HepG2 (cell line): ENCODE measurements around the gene NT5C1A. TPM values are rescaled to one million over a fixed set of nuclear protein-coding genes. Genes with fewer than 3 reads are reported as not detected.

Experiments used
- GABPB1 ChIP-seq: IDR thresholded peaks from 2 replicates; pipeline ENCODE4 v1.6.1; 2016; ENCODE audit warnings: mild to moderate bottlenecking, missing genetic modification reagents, moderate library complexity, missing compliant biosample characterization
- NR2F6 ChIP-seq, 2 experiments: IDR thresholded peaks; 2 replicates each; pipeline ENCODE4 v1.6.1; 2016; ENCODE audit warnings: antibody characterized with exemption in 1 of 2, mild to moderate bottlenecking in 1 of 2
- POGZ ChIP-seq: sonication (generic); formaldehyde crosslinking; IDR thresholded peaks from 2 replicates; pipeline ENCODE4 v1.4.0; 2020; ENCODE audit warnings: mild to moderate bottlenecking, missing genetic modification reagents
- RAD21 ChIP-seq: fragments of 450-650 bp; formaldehyde crosslinking; IDR thresholded peaks from 2 replicates; pipeline ENCODE4 v1.5.0; 2020; ENCODE audit warnings: mild to moderate bottlenecking
- SKI ChIP-seq: fragments of 450-650 bp; IDR thresholded peaks from one replicate; pipeline ENCODE4 v1.6.1; 2018; ENCODE audit warnings: mild to moderate bottlenecking; ENCODE audit not compliant: partially characterized antibody
- SMC3 ChIP-seq: IDR thresholded peaks from 2 replicates; pipeline ENCODE4 v1.6.1; 2011; ENCODE audit warnings: low read length, improper control_type of control experiment
- STAG1 ChIP-seq: sonication (generic); formaldehyde crosslinking; IDR thresholded peaks from 2 replicates; pipeline ENCODE4 v1.4.0; 2020; ENCODE audit warnings: missing genetic modification reagents
- ZFX ChIP-seq: sonication (generic); formaldehyde crosslinking; IDR thresholded peaks from 2 replicates; pipeline ENCODE4 v1.4.0; 2020; ENCODE audit warnings: mild to moderate bottlenecking, low read depth, missing genetic modification reagents, moderate library complexity
- ZFY ChIP-seq: sonication (generic); formaldehyde crosslinking; IDR thresholded peaks from 2 replicates; pipeline ENCODE4 v1.4.0; 2020; ENCODE audit warnings: missing genetic modification reagents
- ZMYM4 ChIP-seq: sonication (generic); formaldehyde crosslinking; IDR thresholded peaks from 2 replicates; pipeline ENCODE4 v1.8.1; 2023; ENCODE audit warnings: mild to moderate bottlenecking, missing genetic modification reagents
- ZNF180 ChIP-seq: sonication (generic); formaldehyde crosslinking; IDR thresholded peaks from 2 replicates; pipeline ENCODE4 v1.4.0; 2020; ENCODE audit warnings: low read depth, missing genetic modification reagents, borderline replicate concordance
- ZNF546 ChIP-seq: sonication (generic); formaldehyde crosslinking; conservative IDR thresholded peaks from 2 replicates; pipeline ENCODE4 v1.8.1; 2023; ENCODE audit warnings: mild to moderate bottlenecking, missing genetic modification reagents
- polyA plus RNA-seq, 8 experiments: library from polyadenylated mRNA; depleted of rRNA in 3 of 8; stranded (reverse) in 7 of 8; unstranded in 1 of 8; fragments of >200 nt; fragmentation: Illumina TruSeq in 4 of 8; extraction: Trizol in 4 of 8; gene quantifications; 2 replicates each; pipeline versions ENCODE4 v1.2.1 to v1.2.3, GENCODE V29; 2011 to 2016; ENCODE audit warnings: low read depth in 4 of 8, missing spikeins in 1 of 8, mixed read lengths in 1 of 8; ENCODE audit not compliant: insufficient read depth in 1 of 8
- total RNA-seq, 5 experiments: library from RNA; depleted of rRNA; stranded (reverse); fragments of >200 nt; fragmentation: Illumina TruSeq; extraction: Trizol; gene quantifications; 2 replicates each; pipeline ENCODE4 v1.2.3, GENCODE V29; 2016; ENCODE audit warnings: low read depth in 1 of 5
- TF ChIP-seq, protein P1 (sequence below): IDR thresholded peaks from 2 replicates; pipeline ENCODE4 v1.6.1; 2016; ENCODE audit warnings: low read depth, borderline replicate concordance
- TF ChIP-seq, protein P2 (sequence below): sonication (generic); formaldehyde crosslinking; IDR thresholded peaks from 2 replicates; pipeline ENCODE4 v1.4.0; 2020; ENCODE audit warnings: mild to moderate bottlenecking, missing genetic modification reagents
- TF ChIP-seq, protein P3 (sequence below): sonication (generic); formaldehyde crosslinking; IDR thresholded peaks from 2 replicates; pipeline ENCODE4 v1.4.0; 2020; ENCODE audit warnings: mild to moderate bottlenecking, missing genetic modification reagents

NT5C1A gene
- total and polyA plus RNA-seq, 2 of the 13 experiments (the other 11 are each of a cell fraction or from before 2014, with no cell fraction given), result not detected

DNA sequence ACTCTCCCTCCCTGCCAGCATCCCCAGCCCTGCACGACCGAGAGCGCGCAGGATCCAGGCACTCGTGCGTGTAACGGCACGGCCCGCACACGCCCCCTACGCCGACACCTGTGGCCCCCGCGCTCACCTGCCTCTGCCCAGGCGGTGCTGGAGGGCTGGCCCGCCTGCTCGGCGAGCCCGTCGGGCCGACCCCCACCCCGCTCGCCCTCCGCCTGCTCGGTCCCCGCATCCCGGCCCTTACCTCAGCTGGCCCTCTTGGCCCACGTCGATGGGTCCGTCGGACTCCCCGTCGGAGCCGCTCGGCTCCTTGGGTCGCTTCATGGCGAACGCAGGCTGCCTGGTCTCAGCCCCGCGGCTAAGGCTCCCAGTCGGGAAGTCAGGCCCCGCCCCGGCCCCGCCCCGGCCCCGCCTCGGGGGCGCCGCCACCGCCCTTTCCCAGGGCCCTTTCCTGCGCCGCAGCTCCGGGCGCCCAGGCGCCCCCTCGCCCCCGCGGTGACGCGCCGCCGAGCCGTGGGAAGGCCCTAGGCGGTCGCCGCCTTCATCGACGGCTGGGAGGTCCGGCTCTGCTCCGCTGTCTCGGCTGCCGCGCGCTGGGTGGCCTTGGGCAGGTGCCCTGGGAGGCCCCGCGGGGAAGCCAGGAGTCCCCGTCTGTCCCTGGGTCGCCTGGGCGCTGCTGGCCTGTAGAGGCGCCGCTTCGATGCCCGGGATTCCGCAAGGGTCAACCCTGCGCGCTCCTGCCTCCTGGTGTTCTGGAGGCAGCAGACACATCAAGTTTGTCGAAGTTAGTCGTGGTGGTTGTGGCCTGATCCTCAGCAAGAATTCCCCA is 32.4 kb downstream of the NT5C1A start, which contains the start of gene HEYL (continued):
- TF ChIP-seq, protein P1, sequence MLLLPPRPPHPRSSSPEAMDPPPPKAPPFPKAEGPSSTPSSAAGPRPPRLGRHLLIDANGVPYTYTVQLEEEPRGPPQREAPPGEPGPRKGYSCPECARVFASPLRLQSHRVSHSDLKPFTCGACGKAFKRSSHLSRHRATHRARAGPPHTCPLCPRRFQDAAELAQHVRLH (CRISPR knock-in tag), result no peak
- TF ChIP-seq, protein P2, sequence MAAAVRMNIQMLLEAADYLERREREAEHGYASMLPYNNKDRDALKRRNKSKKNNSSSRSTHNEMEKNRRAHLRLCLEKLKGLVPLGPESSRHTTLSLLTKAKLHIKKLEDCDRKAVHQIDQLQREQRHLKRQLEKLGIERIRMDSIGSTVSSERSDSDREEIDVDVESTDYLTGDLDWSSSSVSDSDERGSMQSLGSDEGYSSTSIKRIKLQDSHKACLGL, result 0 out of 2 replicates have a peak, but pooled peaks have one; percentile 56
- TF ChIP-seq ZFY (CRISPR knock-in tag) (peak; percentile 60), GABPB1 (peak; percentile 39; the same call in 1 of the 2 replicates), ZNF546 (CRISPR knock-in tag) (no peak), RAD21 (CRISPR knock-in tag) (peak; percentile 64), POGZ (CRISPR knock-in tag) (0 out of 2 replicates have a peak, but pooled peaks have one; percentile 20), ZFX (CRISPR knock-in tag) (peak; percentile 66), NR2F6 (IDR thresholded peaks at IDR 0.05) (no peak), NR2F6 (CRISPR knock-in tag; IDR thresholded peaks at IDR 0.05) (peak; percentile 40; the same call in 1 of the 2 replicates), SKI (peak; percentile 35), STAG1 (peak; percentile 23; the same call in 1 of the 2 replicates), SMC3 (0 out of 2 replicates have a peak, but pooled peaks have one; percentile 3), ZNF180 (no peak), ZMYM4 (peak; percentile 58; the same call in 1 of the 2 replicates)
- TF ChIP-seq, protein P3, sequence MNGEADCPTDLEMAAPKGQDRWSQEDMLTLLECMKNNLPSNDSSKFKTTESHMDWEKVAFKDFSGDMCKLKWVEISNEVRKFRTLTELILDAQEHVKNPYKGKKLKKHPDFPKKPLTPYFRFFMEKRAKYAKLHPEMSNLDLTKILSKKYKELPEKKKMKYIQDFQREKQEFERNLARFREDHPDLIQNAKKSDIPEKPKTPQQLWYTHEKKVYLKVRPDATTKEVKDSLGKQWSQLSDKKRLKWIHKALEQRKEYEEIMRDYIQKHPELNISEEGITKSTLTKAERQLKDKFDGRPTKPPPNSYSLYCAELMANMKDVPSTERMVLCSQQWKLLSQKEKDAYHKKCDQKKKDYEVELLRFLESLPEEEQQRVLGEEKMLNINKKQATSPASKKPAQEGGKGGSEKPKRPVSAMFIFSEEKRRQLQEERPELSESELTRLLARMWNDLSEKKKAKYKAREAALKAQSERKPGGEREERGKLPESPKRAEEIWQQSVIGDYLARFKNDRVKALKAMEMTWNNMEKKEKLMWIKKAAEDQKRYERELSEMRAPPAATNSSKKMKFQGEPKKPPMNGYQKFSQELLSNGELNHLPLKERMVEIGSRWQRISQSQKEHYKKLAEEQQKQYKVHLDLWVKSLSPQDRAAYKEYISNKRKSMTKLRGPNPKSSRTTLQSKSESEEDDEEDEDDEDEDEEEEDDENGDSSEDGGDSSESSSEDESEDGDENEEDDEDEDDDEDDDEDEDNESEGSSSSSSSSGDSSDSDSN (CRISPR knock-in tag), result 0 out of 2 replicates have a peak, but pooled peaks have one; percentile 34
- TF ChIP-seq, all 625 proteins: peak for 28
